GM19395 (cell line): ENCODE data around the gene RAB14.

Source experiments
- ATAC-seq: cut with Tn5 transposase; IDR thresholded peaks from one replicate; pipeline ENCODE4 v1.9.1; 2021; ENCODE audit warnings: mild to moderate bottlenecking, moderate library complexity; ENCODE audit not compliant: unreplicated experiment

The RAB14 gene

GRCh38 chr9:121201738-121202533 is at the start of gene RAB14:
Gene RAB14 (minus strand): TSS chr9:121201869. CDS start chr9:121193412, 8,457 bp downstream.
- ATAC-seq = peak; percentile 87

DNA sequence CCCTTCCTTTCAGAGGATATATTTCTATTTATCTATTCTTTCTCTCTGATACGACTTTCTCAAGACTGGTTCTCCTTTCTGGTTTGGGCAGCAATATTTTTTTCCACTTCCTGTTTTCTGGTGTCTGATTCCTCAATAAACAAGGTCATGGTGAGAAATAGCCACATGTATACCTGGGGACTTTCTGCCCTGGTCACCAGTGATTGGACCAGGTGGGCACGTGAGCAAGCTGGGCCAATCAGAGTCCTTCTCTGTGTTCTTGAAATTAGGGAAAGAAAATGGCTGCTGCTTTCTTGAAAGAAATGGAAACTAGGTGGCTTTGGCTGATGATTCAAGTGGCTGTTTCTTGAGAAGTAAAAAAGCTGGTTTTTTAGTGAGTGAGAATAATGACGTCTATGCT is 47.9 kb upstream of the RAB14 start:
- no peak for ATAC-seq

DNA sequence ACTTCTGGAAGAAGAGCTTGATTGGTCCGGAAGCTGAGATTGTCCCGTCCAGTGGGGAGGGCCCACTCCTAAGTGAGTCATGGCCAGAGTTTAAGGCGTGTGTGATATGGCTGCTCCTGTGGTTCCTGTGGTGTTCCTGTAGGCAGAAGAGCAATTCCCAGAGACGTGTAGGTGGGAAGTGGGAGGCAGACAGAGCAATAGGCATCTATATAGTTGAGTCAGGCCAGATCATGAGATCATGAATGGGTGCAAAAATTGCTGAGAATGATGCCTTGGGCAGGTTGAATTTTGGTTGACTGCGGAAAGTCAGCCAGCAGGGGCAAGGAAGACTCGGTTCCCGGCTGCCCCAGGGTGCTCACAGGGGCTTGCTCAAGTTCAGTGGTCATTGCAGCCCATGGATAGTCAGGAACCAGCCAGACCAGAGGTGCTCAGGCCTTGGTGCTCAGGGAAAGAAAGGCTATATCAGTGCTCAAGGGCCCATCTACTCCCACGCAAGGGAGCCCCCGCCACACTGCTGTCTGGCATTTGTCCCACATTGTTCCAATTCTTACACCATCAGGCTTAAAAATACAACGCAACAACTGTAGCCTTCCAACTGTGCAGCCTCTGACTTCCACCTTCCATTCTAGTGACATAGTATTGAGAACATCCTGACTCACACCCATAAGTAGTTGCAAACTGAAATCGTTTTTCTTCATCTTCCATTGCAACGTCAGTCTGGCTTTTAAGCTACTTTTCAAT is 45.3 kb upstream of the RAB14 start:
- no peak for ATAC-seq

- no peak for ATAC-seq
Measured at GRCh38 chr9:121242959-121243346, 41.3 kb upstream of the RAB14 start.

DNA sequence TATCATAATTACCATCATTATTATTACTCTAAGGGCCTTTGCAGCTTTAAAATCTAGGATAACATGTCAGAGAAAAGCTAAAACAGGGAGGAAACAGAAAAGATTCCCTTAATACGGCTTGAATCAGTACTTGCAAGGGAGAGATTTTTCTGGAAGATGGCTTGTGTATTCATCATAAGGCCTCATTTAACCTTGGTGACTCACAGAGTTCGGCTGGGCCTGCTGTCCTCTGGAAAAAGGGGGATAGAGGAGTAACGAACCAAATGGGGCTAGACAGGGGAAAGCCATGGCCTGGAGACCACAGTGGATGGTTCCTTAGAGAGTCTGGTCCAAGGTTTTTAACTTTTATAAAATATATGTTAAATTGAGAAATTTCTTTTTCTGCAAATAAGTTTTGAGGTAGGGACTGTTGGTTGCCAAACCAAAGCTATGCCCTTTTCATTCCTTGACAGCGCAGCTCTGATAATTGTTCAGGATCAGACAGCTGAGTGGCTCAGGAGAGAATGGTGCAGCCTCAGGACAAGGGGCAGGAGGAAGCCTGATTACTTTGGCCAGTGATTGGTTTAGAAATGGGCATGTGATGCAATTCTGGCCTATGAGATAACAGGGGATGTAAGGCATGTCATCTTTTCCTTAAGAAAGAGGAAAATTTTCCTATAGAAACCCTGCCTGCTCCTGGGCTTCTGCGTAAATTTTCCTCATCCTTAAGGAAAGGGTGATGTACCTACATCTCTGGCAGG is 40.7 kb upstream of the RAB14 start:
- ATAC-seq = no peak

GRCh38 chr9:121240472-121241135 is 38.9 kb upstream of the RAB14 start:
- no peak for ATAC-seq

GRCh38 chr9:121239851-121240250 is 38.2 kb upstream of the RAB14 start:
- no peak for ATAC-seq

- ATAC-seq = no peak
Measured at GRCh38 chr9:121239071-121239470, 37.4 kb upstream of the RAB14 start.

GRCh38 chr9:121237916-121238315 is 36.2 kb upstream of the RAB14 start:
- ATAC-seq = no peak

DNA sequence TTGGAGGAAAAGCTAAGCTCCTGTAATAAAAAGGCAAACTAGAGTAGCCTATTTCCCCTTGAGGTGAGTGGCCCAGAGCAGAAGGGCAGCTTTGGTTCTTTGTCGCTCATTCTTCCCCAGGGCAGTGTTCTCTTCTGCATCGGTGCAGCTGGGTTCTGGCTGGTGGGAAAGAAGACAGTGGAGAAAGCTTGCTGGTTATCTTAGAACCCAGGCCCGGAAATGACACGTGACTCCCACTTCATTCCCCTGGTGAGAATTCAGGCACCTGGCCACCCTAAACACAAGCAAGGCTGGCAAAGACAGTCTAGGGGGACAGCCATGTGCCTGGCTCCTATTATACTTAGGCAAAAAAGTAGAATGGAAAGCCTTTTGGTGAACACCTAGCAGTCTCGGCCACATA is 33.8 kb upstream of the RAB14 start:
- ATAC-seq = no peak

DNA sequence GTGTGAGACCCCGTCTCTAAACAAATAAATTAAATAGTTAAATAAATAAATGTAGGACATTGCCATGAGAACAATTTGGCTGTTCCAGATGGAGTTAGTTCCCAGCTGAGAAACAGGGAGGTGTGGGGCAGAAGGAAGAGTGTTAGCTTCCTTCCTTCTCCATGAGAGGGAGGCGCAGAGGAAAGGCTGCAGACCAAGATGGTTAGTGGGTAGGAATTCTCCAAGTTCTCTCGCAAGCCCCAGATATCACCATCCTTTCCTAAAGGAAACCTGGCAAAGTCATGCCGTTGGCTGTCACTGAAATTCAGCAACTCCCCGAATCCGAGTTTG is 33.1 kb upstream of the RAB14 start:
- no peak for ATAC-seq

DNA sequence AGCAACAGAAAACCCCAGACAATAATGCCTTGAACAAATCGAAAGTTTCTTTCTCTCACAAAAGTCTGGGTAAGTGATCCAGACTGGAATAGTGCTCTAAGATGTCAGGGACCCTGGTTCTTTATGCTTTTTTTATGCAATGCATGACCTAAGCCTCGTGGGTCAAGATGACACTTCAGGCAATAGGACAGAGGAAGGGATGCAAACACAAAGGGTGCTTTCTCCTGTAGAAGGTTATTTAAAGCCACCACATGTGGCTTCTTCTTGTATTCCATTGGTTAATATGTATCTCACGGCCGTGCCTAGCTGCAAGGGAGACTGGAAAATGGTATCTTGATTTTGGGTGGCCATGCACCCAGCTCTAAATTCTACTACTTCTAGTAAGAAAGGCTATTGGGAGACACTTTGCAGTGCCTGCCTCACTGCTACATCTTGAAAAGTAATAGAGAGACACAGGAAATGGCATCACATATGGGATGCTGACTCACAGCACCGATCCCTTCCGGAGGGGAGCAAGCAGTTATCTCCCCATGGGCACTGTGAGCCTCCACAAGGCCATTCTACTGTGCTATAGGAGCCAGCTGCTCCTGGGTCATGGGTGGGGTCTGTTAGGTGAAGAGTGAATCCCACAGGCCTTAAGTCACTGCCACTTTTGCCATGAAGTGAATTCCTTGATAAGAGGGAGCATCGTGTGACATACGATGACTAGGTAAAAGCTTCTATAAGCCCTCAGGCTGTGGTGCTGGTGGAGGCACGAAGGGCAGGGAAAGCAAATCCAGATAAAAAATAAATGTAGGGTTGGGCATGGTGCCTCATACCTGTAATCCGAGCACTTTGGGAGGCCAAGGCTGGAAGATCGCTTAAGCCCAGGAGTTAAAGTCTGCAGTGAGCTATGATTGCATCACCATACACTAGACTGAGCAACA is 32.5 kb upstream of the RAB14 start:
- ATAC-seq = no peak

- ATAC-seq = no peak
Measured at GRCh38 chr9:121232251-121232650, 30.6 kb upstream of the RAB14 start.

DNA sequence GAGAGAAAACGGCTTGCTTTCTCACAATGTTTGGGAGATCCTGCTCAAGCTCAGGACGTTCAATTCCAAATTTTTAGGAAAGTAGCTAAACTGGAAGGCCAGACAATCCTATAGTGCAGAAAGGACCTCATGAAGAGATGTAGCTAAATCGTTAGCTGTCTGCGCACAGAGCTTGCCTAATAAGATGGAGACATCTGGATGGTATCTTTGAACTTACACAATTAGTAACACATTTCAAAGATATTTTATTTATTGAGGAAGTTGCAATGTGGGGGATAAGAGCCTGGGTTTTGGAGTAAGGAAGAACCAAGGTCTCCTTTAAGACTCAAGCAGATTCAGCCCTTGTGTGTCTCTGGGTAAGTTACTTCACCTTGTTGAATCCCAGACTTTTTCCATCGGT is 28.6 kb upstream of the RAB14 start:
- ATAC-seq = no peak

- ATAC-seq = no peak
Measured at GRCh38 chr9:121227862-121228261, 26.2 kb upstream of the RAB14 start.

- ATAC-seq = no peak
Measured at GRCh38 chr9:121226175-121226574, 24.5 kb upstream of the RAB14 start.

DNA sequence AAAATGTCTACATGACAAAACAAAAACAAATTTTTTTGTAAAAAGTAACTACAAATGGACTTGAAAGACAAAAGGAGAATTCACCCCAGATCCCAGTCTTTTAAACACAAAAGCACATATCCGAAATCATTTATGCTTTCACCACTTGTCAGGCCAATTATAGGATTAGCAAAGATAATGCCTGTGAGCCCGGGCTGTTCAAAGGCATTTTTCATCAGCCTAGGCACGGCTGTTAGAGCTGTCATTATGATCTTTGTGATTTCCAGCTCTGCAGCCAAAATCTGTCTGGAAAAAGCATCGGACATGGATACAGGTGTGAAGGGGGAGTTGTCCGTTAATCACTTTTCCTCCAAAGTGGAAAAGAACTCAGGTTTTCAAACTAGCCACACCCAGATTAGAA is 23.6 kb upstream of the RAB14 start:
- ATAC-seq = no peak

DNA sequence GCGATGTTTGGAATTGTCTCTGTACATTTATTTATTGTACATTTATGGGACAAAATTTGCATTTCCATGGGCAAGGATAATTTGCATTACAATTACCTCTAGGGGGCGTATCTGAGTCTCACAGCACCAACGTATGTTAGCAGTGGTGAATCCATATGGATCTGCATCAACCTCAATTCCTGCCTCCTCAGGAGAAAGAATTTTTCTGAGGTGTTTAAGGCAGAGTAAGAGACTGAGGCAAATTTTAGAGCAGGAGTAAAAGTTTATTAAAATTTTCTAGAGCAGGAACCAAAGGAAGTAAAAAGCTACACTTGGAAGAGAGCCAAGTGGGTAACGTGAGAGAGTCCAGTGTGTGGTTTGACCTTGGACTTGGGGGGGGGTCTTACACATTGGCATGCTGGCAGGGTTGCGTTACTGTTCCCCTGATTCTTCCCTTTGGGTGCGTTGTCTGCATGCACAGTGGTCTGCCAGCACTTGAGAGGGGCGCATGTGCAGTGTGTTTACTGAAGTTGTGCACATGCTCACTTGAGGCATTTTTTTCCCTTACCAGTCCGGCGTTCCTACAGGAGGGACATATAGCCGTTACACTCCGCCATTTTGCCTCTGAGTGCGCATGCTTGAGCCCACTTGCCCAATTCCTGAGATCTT is 21.0 kb upstream of the RAB14 start:
- ATAC-seq = no peak

DNA sequence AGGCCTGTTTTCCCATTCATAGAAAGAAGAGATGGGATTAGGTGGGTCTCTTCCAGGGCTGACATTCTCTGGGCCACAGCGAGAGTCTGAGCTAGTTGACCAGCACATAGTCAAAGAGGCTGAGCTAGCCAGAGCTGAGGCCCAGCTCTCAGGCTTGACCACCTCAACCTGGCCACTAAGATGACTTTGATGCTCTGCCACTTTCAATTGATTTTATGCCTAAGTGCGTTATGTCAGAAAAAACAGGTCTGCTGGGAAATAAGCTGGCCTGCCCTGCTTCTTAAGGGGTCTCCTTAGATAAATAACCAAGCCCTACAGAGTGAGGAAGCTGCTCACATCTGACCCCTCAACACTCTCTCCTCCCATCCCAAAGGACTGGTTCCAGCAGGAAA is 20.0 kb upstream of the RAB14 start:
- no peak for ATAC-seq
